ENCODE results near the gene AFP.

The AFP gene

DNA sequence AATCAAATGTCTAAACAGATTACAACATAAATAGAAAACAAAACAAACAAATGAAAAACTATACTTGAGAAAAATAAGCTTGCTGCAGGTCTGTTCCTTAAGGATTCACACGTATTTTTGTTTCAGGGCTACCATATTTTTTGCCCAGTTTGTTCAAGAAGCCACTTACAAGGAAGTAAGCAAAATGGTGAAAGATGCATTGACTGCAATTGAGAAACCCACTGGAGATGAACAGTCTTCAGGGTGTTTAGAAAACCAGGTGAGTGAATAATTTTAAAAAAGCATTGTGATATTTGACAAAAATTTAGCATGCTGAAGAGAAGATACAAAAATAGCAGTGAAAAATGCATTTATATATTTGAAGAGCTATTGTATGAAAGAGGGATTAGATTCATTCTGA is 2.0 kb downstream of the AFP start:
- DNase-seq (ENCODE audit: low read depth in 2 of 2, low spot score in 1 of 2): no peak

DNA sequence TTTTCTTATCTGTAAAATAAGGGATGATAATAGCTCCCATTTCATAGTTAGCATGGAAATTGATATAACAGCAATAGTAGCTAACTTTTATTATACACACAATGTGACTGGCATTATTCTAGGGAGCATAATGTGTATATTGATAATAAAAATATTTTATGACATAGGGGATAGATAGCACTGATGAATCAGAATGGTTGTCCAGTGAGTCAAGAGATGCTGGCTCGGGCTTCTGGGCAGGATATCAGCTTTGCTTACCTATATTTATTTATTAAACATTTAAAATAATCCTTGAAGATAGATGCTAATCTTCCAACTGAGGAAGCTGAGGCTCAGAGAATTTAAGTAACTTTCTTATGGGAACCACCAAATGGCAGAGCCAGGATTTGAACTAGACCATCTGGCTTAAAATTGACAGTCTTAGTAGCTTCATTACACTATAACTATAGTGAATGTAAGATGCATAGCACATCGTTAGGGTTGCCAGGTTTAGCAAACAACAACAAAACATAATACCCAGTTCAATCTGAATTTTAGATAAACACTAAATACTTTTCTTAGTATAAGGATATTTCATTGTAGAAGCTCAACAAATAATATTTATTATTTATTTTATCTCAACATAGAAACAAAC is 2.7 kb downstream of the AFP start:
- no peak for DNase-seq (ENCODE audit: low read depth in 2 of 2, low spot score in 1 of 2)

DNA sequence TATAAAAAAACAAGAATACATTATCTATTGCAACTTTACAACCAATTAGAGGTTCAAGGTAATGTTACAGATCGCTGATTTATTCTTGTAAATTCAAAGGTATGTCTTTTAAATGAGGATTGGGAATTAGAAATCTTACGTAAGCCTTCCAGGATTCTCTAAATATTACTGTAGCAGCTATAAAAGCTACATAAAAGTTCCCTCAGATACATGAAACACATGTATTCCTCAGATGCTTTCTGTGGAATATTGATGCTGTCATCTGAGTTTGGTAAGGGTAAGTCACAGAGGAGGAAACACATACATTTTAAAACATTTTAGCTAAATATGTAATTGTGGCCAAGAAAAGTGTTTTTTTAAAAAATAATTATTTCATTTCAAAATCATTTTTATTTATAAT is 3.4 kb downstream of the AFP start:
- no peak for DNase-seq (ENCODE audit: low read depth in 2 of 2, low spot score in 1 of 2)

DNA sequence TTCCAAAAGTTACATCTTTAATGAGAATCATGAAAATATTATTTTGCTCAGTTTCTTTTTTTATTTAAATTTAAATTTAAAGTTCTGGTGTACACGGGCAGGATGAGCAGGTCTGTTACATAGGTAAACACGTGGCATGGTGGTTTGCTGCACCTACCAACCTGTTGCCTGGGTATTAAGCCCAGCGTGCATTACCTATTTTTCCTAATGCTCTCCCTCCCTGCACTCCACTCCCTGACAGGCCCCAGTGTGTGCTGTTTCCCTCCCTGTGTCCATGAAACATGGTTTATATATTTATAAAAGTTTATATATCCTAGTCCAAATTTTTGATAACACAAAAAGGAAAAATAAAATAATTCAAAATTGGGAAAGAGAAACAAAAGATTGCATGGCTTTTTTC is 4.0 kb downstream of the AFP start:
- no peak for DNase-seq (ENCODE audit: low read depth in 2 of 2, low spot score in 1 of 2)

DNA sequence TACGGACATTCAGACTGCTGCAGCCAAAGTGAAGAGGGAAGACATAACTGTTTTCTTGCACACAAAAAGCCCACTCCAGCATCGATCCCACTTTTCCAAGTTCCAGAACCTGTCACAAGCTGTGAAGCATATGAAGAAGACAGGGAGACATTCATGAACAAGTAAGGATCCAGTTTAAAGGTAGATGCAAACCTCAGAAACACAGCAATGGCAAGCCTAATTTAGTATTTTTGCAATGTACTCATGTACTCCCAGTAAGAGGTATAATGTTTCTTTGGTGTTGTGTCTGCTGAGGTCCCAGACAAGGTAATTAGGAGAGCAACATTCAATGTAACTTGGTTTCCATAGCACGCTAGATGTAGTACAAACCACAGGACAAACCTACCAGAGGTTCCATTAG is 4.6 kb downstream of the AFP start:
- no peak for DNase-seq (ENCODE audit: low read depth in 2 of 2, low spot score in 1 of 2)

DNA sequence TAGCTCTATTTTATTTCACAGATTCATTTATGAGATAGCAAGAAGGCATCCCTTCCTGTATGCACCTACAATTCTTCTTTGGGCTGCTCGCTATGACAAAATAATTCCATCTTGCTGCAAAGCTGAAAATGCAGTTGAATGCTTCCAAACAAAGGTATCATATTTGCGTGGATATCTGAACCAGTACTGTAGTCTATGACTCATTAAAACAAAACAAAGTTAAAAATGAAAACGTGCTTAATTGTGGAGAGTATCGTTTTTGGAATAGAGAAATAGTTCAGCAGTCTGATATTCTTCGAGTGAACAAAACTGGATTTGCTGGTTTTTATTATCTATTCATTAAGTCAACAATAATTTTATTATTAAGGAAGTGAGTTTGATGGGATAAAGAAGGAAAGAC is 6.3 kb downstream of the AFP start:
- DNase-seq (ENCODE audit: low read depth in 2 of 2, low spot score in 1 of 2): no peak

DNA sequence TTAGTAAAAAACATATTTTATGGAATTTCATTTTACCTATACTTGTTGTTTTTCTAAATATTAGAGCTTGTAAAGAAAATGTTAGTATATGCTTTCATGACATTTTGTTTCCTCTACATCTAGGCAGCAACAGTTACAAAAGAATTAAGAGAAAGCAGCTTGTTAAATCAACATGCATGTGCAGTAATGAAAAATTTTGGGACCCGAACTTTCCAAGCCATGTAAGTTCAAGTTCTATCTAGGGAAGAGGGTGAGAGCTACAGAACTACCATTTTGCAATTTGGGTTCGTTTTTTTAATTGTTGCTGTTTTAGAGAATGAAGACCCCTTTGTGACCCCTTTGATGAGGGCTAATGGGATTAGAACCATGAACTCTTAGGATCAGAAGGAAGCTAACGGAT is 7.2 kb downstream of the AFP start:
- no peak for DNase-seq (ENCODE audit: low read depth in 2 of 2, low spot score in 1 of 2)

DNA sequence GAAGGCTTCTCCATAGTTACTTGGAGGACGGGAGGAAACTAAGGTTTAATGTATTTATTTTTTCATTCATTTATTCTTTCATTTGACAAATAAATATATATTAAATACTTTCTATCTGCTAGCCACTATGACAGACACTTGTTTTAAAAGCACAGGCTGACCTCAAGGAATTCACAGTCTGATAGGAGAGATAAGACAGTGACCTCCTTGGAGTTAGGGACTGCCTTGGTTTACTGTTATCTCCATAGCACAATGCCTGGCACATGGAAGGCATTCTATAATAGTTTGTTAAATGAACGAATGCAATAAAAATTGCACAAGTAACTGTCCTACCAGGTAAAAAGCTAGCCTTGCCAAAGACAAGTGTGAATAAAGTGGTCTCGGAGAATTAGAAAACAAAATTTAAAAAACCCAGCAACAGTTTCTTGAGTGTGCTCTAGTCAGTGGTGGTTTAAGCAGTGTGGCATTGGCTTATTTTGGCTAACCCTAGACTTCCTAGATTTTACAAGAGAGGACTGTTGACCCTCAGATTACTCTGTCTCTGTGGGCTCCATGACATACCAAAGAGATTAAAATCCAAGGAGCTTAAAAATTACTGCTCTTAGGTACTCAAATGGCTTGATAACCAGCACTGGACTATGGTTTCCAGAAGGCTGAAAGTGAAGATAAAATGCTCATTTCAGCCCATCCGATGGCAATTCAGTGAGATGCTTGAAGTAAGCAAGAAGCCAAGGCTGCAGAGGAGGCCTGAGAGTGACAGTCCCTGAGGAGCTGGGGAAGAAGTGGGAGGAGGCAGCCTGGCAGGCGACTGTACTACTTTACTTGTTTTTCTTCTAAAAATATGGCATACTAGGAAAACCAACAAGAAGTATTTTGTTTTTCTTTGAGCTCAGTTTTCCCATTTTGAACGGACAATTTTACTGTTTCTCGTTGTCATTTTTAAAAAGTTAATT is 9.6 kb downstream of the AFP start:
- no peak for DNase-seq (ENCODE audit: low read depth in 2 of 2, low spot score in 1 of 2)

DNA sequence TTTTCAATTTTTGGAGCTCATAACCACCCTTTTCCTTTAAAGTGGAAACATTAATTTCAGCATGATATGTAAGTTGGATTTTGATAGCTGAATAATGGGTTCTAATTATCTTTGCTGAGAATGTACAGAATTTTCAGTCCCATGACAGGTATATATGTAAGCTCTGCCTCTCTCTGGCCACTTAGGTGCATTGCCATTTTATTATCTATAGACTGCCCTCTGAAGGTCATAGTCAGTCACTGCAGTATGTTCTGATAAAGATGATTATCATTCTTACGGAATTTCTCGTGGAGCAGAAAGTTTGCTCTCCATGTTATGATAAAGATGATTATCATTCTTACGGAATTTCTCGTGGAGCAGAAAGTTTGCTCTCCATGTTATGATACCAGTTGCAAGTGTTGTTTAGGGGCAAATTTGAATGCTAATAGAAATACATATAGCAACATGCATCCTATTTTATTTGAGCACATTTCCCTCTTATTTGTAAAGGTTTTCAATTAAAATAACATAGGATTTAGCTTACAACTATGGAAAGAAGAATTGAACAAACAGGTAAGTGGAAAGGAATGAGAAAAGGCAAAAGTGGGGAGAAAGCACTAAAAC is 10.4 kb downstream of the AFP start:
- DNase-seq (ENCODE audit: low read depth in 2 of 2, low spot score in 1 of 2): no peak

DNA sequence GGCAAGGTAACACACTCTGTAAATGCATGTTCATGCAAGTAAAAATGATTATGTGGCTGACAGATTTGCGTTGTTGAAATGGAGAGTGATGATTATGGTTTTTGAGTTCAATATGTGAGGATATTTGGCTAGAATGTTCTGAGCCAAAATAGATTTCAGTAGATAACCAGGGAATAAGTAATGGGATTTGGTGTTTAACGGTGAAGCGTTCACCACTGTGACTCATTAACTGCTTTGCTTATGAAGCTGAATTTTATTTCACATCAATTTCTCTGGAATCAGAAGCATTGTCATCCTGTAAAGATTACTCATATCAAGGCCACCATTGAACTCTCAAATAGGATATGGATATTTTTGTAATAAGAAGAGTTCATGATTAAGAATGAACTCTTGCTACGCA is 11.7 kb downstream of the AFP start:
- DNase-seq (ENCODE audit: low read depth in 2 of 2, low spot score in 1 of 2): no peak

DNA sequence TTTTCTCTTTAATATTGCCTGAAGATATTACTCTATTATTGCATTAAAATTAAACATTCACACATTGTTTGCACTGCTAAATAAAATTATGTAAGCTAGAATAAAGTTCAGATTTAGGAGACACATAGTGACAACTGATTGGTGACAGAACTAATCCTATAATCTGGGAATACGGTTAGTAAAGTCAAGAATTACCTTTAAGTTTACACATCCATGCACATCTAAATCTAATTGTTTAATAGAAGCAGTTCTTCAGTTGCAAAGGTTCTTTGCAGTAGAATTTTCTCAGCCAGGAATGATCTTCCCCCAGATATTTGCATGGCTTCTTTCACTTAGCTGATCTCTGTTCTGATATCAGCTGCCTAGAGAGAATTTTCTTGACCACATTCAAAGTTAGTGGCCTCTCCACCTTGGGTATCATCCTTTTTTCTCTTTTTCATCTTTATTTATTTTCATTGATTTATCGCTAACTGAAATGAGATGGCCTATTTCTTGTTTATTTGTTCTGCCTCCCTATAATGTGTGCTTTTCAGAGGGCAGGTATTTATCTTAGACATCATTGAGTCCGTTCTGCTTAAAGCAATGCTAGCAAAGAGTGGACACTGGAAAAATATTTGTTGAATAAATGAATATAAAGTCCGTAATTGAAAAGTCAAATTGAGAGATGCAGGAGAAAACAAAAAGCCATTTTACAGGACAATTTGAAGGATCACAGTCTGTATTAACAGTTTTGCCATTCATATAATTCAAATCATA is 12.6 kb downstream of the AFP start:
- DNase-seq (ENCODE audit: low read depth in 2 of 2, low spot score in 1 of 2): no peak

DNA sequence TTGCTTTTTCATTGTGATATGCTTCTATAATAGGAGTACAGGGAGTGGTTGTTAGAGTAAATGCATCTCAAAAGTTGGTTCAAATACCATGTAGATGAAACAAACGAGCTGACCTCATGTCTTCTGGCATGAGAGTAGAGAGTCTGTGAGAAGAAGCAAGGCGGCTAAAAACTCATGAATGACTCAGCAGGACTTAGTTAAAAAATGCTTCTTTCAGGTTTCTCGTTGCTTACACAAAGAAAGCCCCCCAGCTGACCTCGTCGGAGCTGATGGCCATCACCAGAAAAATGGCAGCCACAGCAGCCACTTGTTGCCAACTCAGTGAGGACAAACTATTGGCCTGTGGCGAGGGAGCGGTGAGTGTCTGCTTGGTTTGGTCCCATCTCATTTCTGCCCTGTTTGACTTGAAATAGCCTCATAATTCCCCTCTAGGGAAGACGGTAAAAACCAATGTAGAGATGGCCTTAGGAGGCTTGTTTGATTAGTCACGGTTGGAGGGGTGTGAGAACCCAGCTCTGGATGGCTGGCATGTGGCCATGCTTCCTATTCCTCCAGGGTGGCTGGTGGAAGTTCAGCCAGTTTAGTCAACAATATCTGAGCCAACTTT is 14.5 kb downstream of the AFP start:
- no peak for DNase-seq (ENCODE audit: low read depth in 2 of 2, low spot score in 1 of 2)

DNA sequence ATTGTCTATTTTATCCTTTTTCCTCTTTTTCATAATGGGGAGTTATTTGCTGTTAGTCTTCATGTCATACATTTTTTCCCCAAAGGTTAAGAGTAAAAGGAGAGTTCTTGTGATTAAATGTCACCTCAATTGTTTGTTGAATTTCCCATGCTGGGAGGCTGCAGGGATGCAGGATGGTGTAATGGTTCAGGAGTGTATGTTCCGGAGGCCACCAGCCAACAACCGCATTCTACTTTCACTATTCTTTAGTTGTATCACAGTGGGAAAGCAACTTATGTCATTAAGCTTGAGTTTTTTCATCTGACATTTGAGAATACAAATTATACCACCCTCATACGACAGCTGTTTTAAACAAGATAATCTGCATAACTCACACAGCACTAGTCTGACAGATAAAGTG is 15.4 kb downstream of the AFP start:
- no peak for DNase-seq (ENCODE audit: low read depth in 2 of 2, low spot score in 1 of 2)

DNA sequence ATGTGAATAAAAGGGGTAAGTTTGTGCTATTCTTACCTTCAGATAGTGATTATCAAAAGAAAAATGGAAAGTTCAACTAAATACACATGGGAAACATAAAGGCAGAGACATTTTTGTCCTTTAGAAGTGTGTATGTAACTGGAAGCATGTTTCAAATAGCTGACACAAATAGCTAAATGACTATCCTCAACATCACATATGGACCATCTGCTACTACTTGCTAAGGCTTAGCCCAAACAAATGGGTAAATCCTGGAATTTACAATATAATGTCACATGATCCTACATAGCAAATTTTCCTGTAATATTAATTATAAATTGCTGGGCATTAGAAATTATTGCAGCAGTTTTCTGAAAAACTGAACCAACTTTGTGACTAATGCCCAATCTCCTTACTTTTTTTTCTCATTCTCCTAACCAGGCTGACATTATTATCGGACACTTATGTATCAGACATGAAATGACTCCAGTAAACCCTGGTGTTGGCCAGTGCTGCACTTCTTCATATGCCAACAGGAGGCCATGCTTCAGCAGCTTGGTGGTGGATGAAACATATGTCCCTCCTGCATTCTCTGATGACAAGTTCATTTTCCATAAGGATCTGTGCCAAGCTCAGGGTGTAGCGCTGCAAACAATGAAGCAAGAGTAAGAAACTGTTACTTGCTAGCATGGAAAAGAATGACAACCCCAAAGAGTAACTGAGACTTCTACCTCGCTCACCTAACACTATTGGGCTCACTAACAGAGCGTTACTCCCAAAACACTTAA is 16.1 kb downstream of the AFP start:
- no peak for DNase-seq (ENCODE audit: low read depth in 2 of 2, low spot score in 1 of 2)

DNA sequence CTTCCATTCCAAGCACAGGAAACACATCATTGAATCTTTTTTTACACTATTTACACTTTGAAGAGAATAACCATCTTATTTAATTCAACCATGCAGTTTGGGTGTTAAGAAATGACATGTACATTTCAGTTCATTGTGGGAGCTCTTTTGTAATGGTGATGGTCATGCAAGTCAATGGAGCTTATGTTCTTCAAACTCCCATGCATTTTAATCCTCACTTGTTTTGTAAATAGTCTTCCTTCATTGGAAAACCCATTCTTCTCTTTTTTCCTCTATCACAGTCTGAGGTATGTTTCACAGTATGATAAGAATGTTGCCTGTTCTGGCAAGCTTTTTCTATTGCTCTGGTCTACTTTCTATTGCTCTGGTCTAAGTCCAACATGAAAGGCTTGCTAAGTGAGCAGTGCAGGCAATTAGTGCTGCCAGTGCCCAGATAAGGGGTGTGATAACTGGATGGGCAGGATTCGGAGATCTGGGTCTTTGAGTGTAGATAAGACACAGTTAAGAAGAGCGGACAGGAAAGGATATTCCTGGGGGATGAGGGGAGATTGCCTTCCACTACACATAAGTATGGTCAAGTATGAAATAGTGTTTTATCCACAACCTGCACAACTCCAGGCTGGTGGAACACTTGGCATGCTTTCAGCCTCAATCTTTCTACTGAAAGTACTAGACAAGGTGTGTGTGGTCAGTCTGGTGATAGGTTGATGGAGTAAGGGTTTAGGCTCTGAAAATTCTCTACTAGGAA is 17.1 kb downstream of the AFP start:
- DNase-seq (ENCODE audit: low read depth in 2 of 2, low spot score in 1 of 2): no peak

DNA sequence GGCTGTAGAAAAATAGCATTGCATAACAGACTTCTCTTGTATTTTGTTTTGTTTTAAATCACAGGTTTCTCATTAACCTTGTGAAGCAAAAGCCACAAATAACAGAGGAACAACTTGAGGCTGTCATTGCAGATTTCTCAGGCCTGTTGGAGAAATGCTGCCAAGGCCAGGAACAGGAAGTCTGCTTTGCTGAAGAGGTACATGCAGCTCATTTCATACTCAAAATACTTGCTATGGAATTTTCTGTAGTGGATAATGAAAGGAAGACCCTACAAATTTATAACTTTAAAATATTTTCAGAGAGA is 17.6 kb downstream of the AFP start:
- no peak for DNase-seq (ENCODE audit: low read depth in 2 of 2, low spot score in 1 of 2)

DNA sequence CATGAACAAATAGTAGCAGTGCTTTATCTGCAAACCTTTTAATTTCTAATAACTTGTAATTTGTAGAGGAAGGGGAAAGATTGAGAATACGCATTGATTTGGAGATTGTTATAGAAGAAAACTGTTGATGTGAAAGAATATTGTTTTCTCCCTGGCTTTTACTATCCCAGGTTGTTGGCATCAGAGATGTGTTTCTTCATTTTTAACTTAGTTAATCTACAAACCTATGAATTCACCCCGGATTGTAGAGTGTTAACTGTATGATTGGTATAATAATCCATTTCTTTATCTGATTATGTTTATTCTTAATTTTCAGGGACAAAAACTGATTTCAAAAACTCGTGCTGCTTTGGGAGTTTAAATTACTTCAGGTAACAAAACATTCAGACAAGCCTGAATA is 18.9 kb downstream of the AFP start:
- DNase-seq (ENCODE audit: low read depth in 2 of 2, low spot score in 1 of 2): no peak

DNA sequence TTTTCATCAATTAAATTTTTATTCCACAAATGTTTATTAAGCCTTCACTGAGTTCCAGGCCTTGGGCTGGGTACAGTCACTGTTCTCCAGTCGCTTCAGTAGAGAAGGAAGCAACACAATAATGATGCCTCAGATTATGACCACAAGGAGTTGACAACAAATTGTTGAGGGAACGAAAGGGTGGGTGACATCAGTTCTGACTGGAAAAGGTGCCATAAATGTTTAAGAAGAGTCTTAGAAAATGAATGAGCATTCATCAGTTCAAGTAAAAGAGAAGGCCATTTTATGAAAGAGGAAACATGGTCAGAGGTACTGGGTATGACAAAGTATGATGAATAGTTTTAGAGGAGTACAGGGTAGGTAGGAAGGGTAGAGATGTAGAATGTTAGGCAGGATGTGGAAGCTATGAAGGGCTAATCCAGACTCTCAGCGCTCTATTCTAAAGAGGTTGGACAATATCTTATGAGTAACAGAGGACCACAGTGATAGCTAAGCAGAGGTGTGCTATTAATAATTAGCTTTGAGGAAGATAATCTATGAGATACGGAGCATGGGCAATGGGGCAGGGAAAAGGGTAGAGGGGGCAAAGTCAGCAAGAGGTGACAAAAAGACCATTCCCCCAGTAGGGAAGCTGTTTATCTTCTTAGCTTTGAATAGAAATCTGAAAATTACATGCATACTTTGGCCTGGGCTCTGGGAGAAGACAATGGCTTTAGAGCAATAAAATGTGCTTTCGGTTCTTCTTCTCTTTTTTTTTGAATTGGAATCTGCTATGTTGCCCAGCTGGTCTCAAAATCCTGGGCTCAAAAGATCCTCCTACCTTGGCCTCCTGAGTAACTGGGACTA is 20.4 kb downstream of the AFP start:
- DNase-seq (ENCODE audit: low read depth in 2 of 2, low spot score in 1 of 2): no peak
